Urothelium cell line (cell line): ENCODE measurements around the gene KIF6.

ENCODE experiments used
- DNase-seq: peaks from one replicate; pipeline ENCODE4 v3.0.0; 2011; ENCODE audit warnings: low spot score, mixed read lengths
- FAIRE-seq: peaks from 2 replicates; lab custom pipeline; 2011; peaks lifted over from hg19 to GRCh38; lab: Jason Lieb, UNC

Gene KIF6

GRCh38 chr6:39602601-39603519 is 122.3 kb downstream of the KIF6 start:
- FAIRE-seq = no peak

GRCh38 chr6:39599973-39600372 is 125.2 kb downstream of the KIF6 start:
- FAIRE-seq (no peak), DNase-seq (no peak)

More at GRCh38 chr6:39602601-39603519, 122.3 kb downstream of the KIF6 start:
- no peak for DNase-seq

GRCh38 chr6:39599341-39599740 is 125.9 kb downstream of the KIF6 start:
- DNase-seq (no peak), FAIRE-seq (no peak)

- no peak for FAIRE-seq
- DNase-seq = no peak
Measured at GRCh38 chr6:39594285-39594684, 130.9 kb downstream of the KIF6 start.

GRCh38 chr6:39593646-39594045 is 131.6 kb downstream of the KIF6 start:
- FAIRE-seq (no peak), DNase-seq (no peak)

- FAIRE-seq = no peak
- DNase-seq = no peak
Measured at GRCh38 chr6:39590871-39591393, 134.3 kb downstream of the KIF6 start.

- no peak for DNase-seq
- no peak for FAIRE-seq
Measured at GRCh38 chr6:39587080-39587479, 138.1 kb downstream of the KIF6 start.

- FAIRE-seq = no peak
- DNase-seq = no peak
Measured at GRCh38 chr6:39585641-39586040, 139.6 kb downstream of the KIF6 start.

- FAIRE-seq = no peak
- DNase-seq = no peak
Measured at GRCh38 chr6:39577446-39578165, 147.6 kb downstream of the KIF6 start.

- FAIRE-seq (no peak), DNase-seq (no peak)
Measured at GRCh38 chr6:39576556-39577303, 148.5 kb downstream of the KIF6 start.

GRCh38 chr6:39574991-39575390 is 150.2 kb downstream of the KIF6 start:
- FAIRE-seq = no peak
- DNase-seq = no peak

- no peak for DNase-seq
- FAIRE-seq = no peak
Measured at GRCh38 chr6:39573541-39573940, 151.7 kb downstream of the KIF6 start.

- FAIRE-seq (no peak), DNase-seq (no peak)
Measured at GRCh38 chr6:39572661-39573340, 152.4 kb downstream of the KIF6 start.

GRCh38 chr6:39568896-39569295 is 156.3 kb downstream of the KIF6 start:
- no peak for FAIRE-seq
- DNase-seq = peak; percentile 19

GRCh38 chr6:39567091-39567490 is 158.1 kb downstream of the KIF6 start:
- no peak for FAIRE-seq
- no peak for DNase-seq

- DNase-seq (no peak), FAIRE-seq (no peak)
Measured at GRCh38 chr6:39566456-39566855, 158.8 kb downstream of the KIF6 start.

- FAIRE-seq (no peak), DNase-seq (no peak)
Measured at GRCh38 chr6:39565956-39566355, 159.3 kb downstream of the KIF6 start.

GRCh38 chr6:39563566-39564311 is 161.5 kb downstream of the KIF6 start:
- DNase-seq = no peak
- no peak for FAIRE-seq

GRCh38 chr6:39561536-39562266 is 163.5 kb downstream of the KIF6 start:
- DNase-seq (no peak), FAIRE-seq (no peak)
